Measurements from ENCODE around the gene ERG. TPM values are rescaled to one million over a fixed set of nuclear protein-coding genes. Genes with fewer than 3 reads are reported as not detected.

The ERG gene
- total RNA-seq, 4 donors from 2014 or later, result 4.6 to 7.0 (median 5.1) TPM

- Histone ChIP-seq H3K27ac (no peak overlapping the region), H3K4me3 (no peak overlapping the region), H3K27me3 (no peaks in the 10 kb centered on the region), H3K4me1 (no peaks in the 10 kb centered on the region), H3K36me3 (no peaks in the 10 kb centered on the region), H3K9me3 (no peaks in the 10 kb centered on the region)
- intact Hi-C loops (cut with DNase I; ENCODE audit: low total_unique reads), result no loop called here
- in situ Hi-C loops (cut with MboI; ENCODE audit: low sequenced_read_pairs in 4 of 4), result no loop called here
- ATAC-seq (no peak), DNase-seq (no peak)
- TF ChIP-seq POLR2A (IDR thresholded peaks at IDR 0.05), result no peak
- no peak for TF ChIP-seq CTCF (IDR thresholded peaks at IDR 0.05 in 4 of 5, conservative IDR thresholded peaks at IDR 0.05 in 1 of 5)
Observed at GRCh38 chr21:38525454-38525853, 27.2 kb upstream of the ERG start.

GRCh38 chr21:38524168-38525153, 26.2 kb upstream of the ERG start:
- Histone ChIP-seq H3K4me3 (no peak overlapping the region), H3K9me3 (no peaks in the 10 kb centered on the region), H3K36me3 (no peaks in the 10 kb centered on the region), H3K27me3 (no peaks in the 10 kb centered on the region), H3K27ac (no peak overlapping the region), H3K4me1 (no peaks in the 10 kb centered on the region)
- intact Hi-C loops (cut with DNase I; ENCODE audit: low total_unique reads), result no loop called here
- TF ChIP-seq CTCF (IDR thresholded peaks at IDR 0.05 in 4 of 5, conservative IDR thresholded peaks at IDR 0.05 in 1 of 5), result no peak
- no peak for TF ChIP-seq POLR2A (IDR thresholded peaks at IDR 0.05)
- ATAC-seq (no peak), DNase-seq (no peak)
- in situ Hi-C loops (cut with MboI; ENCODE audit: low sequenced_read_pairs in 4 of 4), result loop anchor here in 3 of 4 donors (25.0 kb wide), 1 partner anchor 613 kb away; no protein-coding TSS in a partner anchor

- Histone ChIP-seq H3K36me3 (no peaks in the 10 kb centered on the region), H3K27me3 (no peaks in the 10 kb centered on the region), H3K4me3 (no peak overlapping the region), H3K27ac (no peak overlapping the region), H3K9me3 (no peaks in the 10 kb centered on the region), H3K4me1 (no peaks in the 10 kb centered on the region)
- intact Hi-C loops (cut with DNase I; ENCODE audit: low total_unique reads) (no loop called here), in situ Hi-C loops (cut with MboI; ENCODE audit: low sequenced_read_pairs in 4 of 4) (loop anchor here in 3 of 4 donors (25.0 kb wide), 1 partner anchor 617 kb away; no protein-coding TSS in a partner anchor)
- TF ChIP-seq POLR2A (IDR thresholded peaks at IDR 0.05) (no peak), CTCF (IDR thresholded peaks at IDR 0.05 in 4 of 5, conservative IDR thresholded peaks at IDR 0.05 in 1 of 5) (no peak)
- no peak for DNase-seq
- ATAC-seq, result no peak
Observed at GRCh38 chr21:38520511-38520910, 22.2 kb upstream of the ERG start.

GRCh38 chr21:38511662-38512243, 13.5 kb upstream of the ERG start:
- no peaks in the 10 kb centered on the region for H3K36me3 ChIP-seq
- in situ Hi-C loops (cut with MboI; ENCODE audit: low sequenced_read_pairs in 4 of 4), result loop anchor here in 3 of 4 donors (25.0 kb wide), 1 partner anchor 626 kb away; no protein-coding TSS in a partner anchor
- no peak for ATAC-seq

More at GRCh38 chr21:38511662-38512243, 13.5 kb upstream of the ERG start:
- TF ChIP-seq CTCF (IDR thresholded peaks at IDR 0.05 in 4 of 5, conservative IDR thresholded peaks at IDR 0.05 in 1 of 5), result no peak
- no peak for TF ChIP-seq POLR2A (IDR thresholded peaks at IDR 0.05)
- no peak for DNase-seq
- H3K27ac ChIP-seq, result no peak overlapping the region
- no peaks in the 10 kb centered on the region for H3K27me3 ChIP-seq
- H3K9me3 ChIP-seq, result no peaks in the 10 kb centered on the region
- intact Hi-C loops (cut with DNase I; ENCODE audit: low total_unique reads), result no loop called here
- no peak overlapping the region for H3K4me3 ChIP-seq
- H3K4me1 ChIP-seq, result no peaks in the 10 kb centered on the region
